IMR-90 (cell line): ENCODE results near the gene PTPRN2. TPM values are rescaled to one million over a fixed set of nuclear protein-coding genes. Genes with fewer than 3 reads are reported as not detected.

Experiments
- ATAC-seq: fragments of 200-7000 bp; cut with Tn5 transposase; 2 replicates; pipeline ENCODE4 v1.9.1; 2020; ENCODE audit warnings: low read depth, mild to moderate bottlenecking, moderate library complexity
- BruUV-seq: library from RNA; stranded (reverse); fragments of 400-500 nt; replicated peaks from 2 replicates; lab custom pipeline; 2021; lab: Mats Ljungman, UMichigan
- CTCF ChIA-PET: fragments of 300-600 bp; formaldehyde crosslinking; extraction: SDS; loops from one replicate; lab custom pipeline; 2021; ENCODE audit warnings: antibody characterized with exemption; lab: Yijun Ruan, JAX
- POLR2A ChIA-PET: fragments of 300-600 bp; sonication (Branson Sonifier 250); formaldehyde crosslinking; loops from one replicate; lab custom pipeline; 2022; ENCODE audit warnings: antibody characterized with exemption; ENCODE audit not compliant: unreplicated experiment; lab: Charles Lee
- DNase-seq: peaks from one replicate; pipeline ENCODE4 v3.0.0; 2013
- H2AFZ ChIP-seq: replicated peaks from 2 replicates; pipeline ENCODE3; 2013; ENCODE audit warnings: low read length, mild to moderate bottlenecking; ENCODE audit not compliant: poor library complexity
- H2AK5ac ChIP-seq: 2 replicates; pipeline ENCODE4 v1.6.1; 2013; ENCODE audit warnings: low read depth, low read length, inconsistent platforms
- H2AK9ac ChIP-seq: replicated peaks from 2 replicates; pipeline ENCODE3; 2013; ENCODE audit warnings: mild to moderate bottlenecking, low read depth, low read length, moderate library complexity; ENCODE audit not compliant: poor library complexity
- H2BK120ac ChIP-seq: 2 replicates; pipeline ENCODE4 v1.6.1; 2013; ENCODE audit warnings: low read depth, low read length, inconsistent platforms
- H2BK15ac ChIP-seq: 3 replicates; pipeline ENCODE4 v1.6.1; 2013; ENCODE audit warnings: low read depth, low read length, inconsistent platforms
- H2BK20ac ChIP-seq: 2 replicates; pipeline ENCODE4 v1.6.1; 2013; ENCODE audit warnings: low read depth, mild to moderate bottlenecking, inconsistent platforms, low read length, moderate library complexity
- H2BK5ac ChIP-seq: 2 replicates; pipeline ENCODE4 v1.6.1; 2013; ENCODE audit warnings: mild to moderate bottlenecking, low read depth, low read length, inconsistent platforms; ENCODE audit not compliant: poor library complexity, severe bottlenecking
- H3K14ac ChIP-seq: replicated peaks from 2 replicates; pipeline ENCODE4 v1.6.1; 2013; ENCODE audit warnings: low read depth, low read length, inconsistent platforms
- H3K18ac ChIP-seq: 2 replicates; pipeline ENCODE4 v1.6.1; 2013; ENCODE audit warnings: low read depth, low read length, control low read depth
- H3K23ac ChIP-seq: 2 replicates; pipeline ENCODE4 v1.6.1; 2013; ENCODE audit warnings: low read depth, low read length, inconsistent platforms
- H3K27ac ChIP-seq: 2 replicates; pipeline ENCODE4 v1.5.1; 2013; ENCODE audit warnings: mild to moderate bottlenecking, control low read depth, low read length; ENCODE audit not compliant: insufficient read depth
- H3K27me3 ChIP-seq: 2 replicates; pipeline ENCODE4 v1.6.1; 2013; ENCODE audit warnings: low read length; ENCODE audit not compliant: control insufficient read depth, insufficient read depth
- H3K36me3 ChIP-seq: 2 replicates; pipeline ENCODE4 v1.6.1; 2013; ENCODE audit warnings: low read length, mixed read lengths; ENCODE audit not compliant: control insufficient read depth, insufficient read depth
- H3K4ac ChIP-seq: 2 replicates; pipeline ENCODE4 v1.6.1; 2013; ENCODE audit warnings: low read depth, low read length, inconsistent platforms
- H3K4me1 ChIP-seq: 2 replicates; pipeline ENCODE4 v1.6.1; 2013; ENCODE audit warnings: low read length, mixed read lengths; ENCODE audit not compliant: control insufficient read depth, insufficient read depth
- H3K4me2 ChIP-seq: 2 replicates; pipeline ENCODE4 v1.6.1; 2013; ENCODE audit warnings: low read depth, mild to moderate bottlenecking, control low read depth, low read length, moderate library complexity
- H3K4me3 ChIP-seq: 2 replicates; pipeline ENCODE4 v1.5.1; 2013; ENCODE audit warnings: low read depth, mild to moderate bottlenecking, control low read depth, low read length, moderate library complexity; ENCODE audit not compliant: insufficient read depth
- H3K56ac ChIP-seq: 2 replicates; pipeline ENCODE4 v1.6.1; 2013; ENCODE audit warnings: low read length, inconsistent platforms; ENCODE audit not compliant: insufficient read depth; ENCODE audit errors: extremely low read depth
- H3K79me1 ChIP-seq, 2 experiments: 2 replicates each; pipeline ENCODE4 v1.6.1; 2013; ENCODE audit warnings: low read length in 2 of 2, inconsistent platforms in 1 of 2, low read depth in 1 of 2
- H3K9ac ChIP-seq: 2 replicates; pipeline ENCODE4 v1.6.1; 2013; ENCODE audit warnings: low read depth, low read length, control low read depth
- H3K9me1 ChIP-seq: 2 replicates; pipeline ENCODE4 v1.6.1; 2013; ENCODE audit warnings: low read length, inconsistent platforms; ENCODE audit not compliant: insufficient read depth
- H3K9me3 ChIP-seq: 2 replicates; pipeline ENCODE4 v1.6.1; 2013; ENCODE audit warnings: low read length; ENCODE audit not compliant: control insufficient read depth, insufficient read depth
- H4K20me1 ChIP-seq: 2 replicates; pipeline ENCODE4 v1.6.1; 2013; ENCODE audit warnings: low read length, inconsistent platforms; ENCODE audit not compliant: insufficient read depth
- H4K5ac ChIP-seq: 2 replicates; pipeline ENCODE4 v1.6.1; 2013; ENCODE audit warnings: mild to moderate bottlenecking, low read depth, low read length, control low read depth
- H4K8ac ChIP-seq, 2 experiments: 2 replicates each; pipeline ENCODE4 v1.6.1; 2013; ENCODE audit warnings: low read depth in 2 of 2, low read length in 2 of 2, control low read depth in 1 of 2, inconsistent platforms in 1 of 2
- H4K91ac ChIP-seq: 2 replicates; pipeline ENCODE4 v1.6.1; 2013; ENCODE audit warnings: low read depth, low read length, inconsistent platforms; ENCODE audit not compliant: insufficient read depth
- BHLHE40 ChIP-seq: fragments of 150-350 bp; IDR thresholded peaks from 2 replicates; pipeline ENCODE4 v1.6.1; 2016; ENCODE audit warnings: mild to moderate bottlenecking, low read depth, low read length
- CEBPB ChIP-seq: IDR thresholded peaks from 2 replicates; pipeline ENCODE4 v1.6.1; 2012; ENCODE audit warnings: low read depth, low read length, improper control_type of control experiment
- ELK1 ChIP-seq: fragments of 150-350 bp; IDR thresholded peaks from 2 replicates; pipeline ENCODE4 v1.6.1; 2016; ENCODE audit warnings: low read depth, mild to moderate bottlenecking, low read length, moderate library complexity, borderline replicate concordance
- MAFK ChIP-seq: IDR thresholded peaks from 2 replicates; pipeline ENCODE4 v1.6.1; 2012; ENCODE audit warnings: low read depth, low read length, improper control_type of control experiment
- POLR2A ChIP-seq: IDR thresholded peaks from 2 replicates; pipeline ENCODE4 v1.6.1; 2012; ENCODE audit warnings: mild to moderate bottlenecking, low read depth, low read length
- RCOR1 ChIP-seq: IDR thresholded peaks from 2 replicates; pipeline ENCODE4 v1.6.1; 2012; ENCODE audit warnings: mild to moderate bottlenecking, low read length, improper control_type of control experiment; ENCODE audit not compliant: insufficient replicate concordance
- WGBS, 2 experiments: methylation state at CpG; one replicate each; pipeline versions ENCODE4 v1.1.5 to v1.1.7; 2013; ENCODE audit warnings: missing lambda C conversion rate in 2 of 2; ENCODE audit not compliant: insufficient read length in 1 of 2; ENCODE audit errors: extremely low coverage in 2 of 2; 5-methylcytosine and 5-hydroxymethylcytosine counted together
- dilution Hi-C: fragments of 300-500 bp; cut with HindIII; formaldehyde crosslinking; loops from one replicate; pipeline ENCODE4 v1.14.3; 2018; ENCODE audit warnings: low sequenced_read_pairs; ENCODE audit not compliant: unreplicated experiment
- in situ Hi-C: fragments of 300-500 bp; cut with MboI; formaldehyde crosslinking; loops from 3 replicates; pipeline ENCODE4 v1.14.3; 2019; ENCODE audit warnings: low sequenced_read_pairs, inconsistent platforms, mixed read lengths
- intact Hi-C: fragments of 100-400 bp; cut with micrococcal nuclease; formaldehyde crosslinking; loops from 2 replicates; pipeline ENCODE4 v1.10.0; 2022
- polyA plus RNA-seq, 3 experiments: library from polyadenylated mRNA; depleted of rRNA; stranded (reverse); fragments of >200 nt; gene quantifications; 2 replicates each; pipeline ENCODE4 v1.2.3, GENCODE V29; 2012; ENCODE audit warnings: low replicate concordance in 1 of 3
- total RNA-seq: library from RNA; depleted of rRNA; stranded (reverse); fragments of >200 nt; gene quantifications from 2 replicates; pipeline ENCODE4 v1.2.3, GENCODE V29; 2012

The PTPRN2 gene
- total and polyA plus RNA-seq, 2 of the 4 experiments (the other 2 are of a cell fraction) = 0.03 TPM; not detected in 1

- Histone ChIP-seq H3K4ac (no peak overlapping the region), H4K5ac (no peak overlapping the region), H2BK20ac (no peak overlapping the region), H3K14ac (no peak overlapping the region), H2BK15ac (no peak overlapping the region), H3K18ac (no peak overlapping the region), H3K9ac (no peak overlapping the region), H3K4me1 (no peaks in the 10 kb centered on the region), H3K4me3 (no peak overlapping the region), H2AFZ (no peak overlapping the region), H3K27ac (no peak overlapping the region), H4K20me1 (no peaks in the 10 kb centered on the region), H3K9me3 (peaks cover 44% of the 10 kb centered on the region), H3K9me1 (no peaks in the 10 kb centered on the region), H2AK9ac (no peak overlapping the region), H3K4me2 (no peak overlapping the region), H2BK5ac (no peak overlapping the region), H2AK5ac (no peak overlapping the region), H2BK120ac (no peak overlapping the region), H3K79me1 (no peaks in the 10 kb centered on the region), H4K8ac (no peak overlapping the region), H3K36me3 (no peaks in the 10 kb centered on the region), H4K91ac (no peak overlapping the region), H3K27me3 (no peaks in the 10 kb centered on the region), H3K56ac (no peak overlapping the region), H3K23ac (no peak overlapping the region)
- ChIA-PET POLR2A (no interaction called here), CTCF (interaction anchor here (1.0 kb wide), 1 partner anchor 854 kb away, joined by 3 read pairs; no protein-coding TSS in a partner anchor)
- in situ Hi-C loops = no loop called here
- dilution Hi-C loops = no loop called here
- DNase-seq = no peak
- no TSS peak for BruUV-seq
- intact Hi-C loops = no loop called here
- TF ChIP-seq RCOR1 = no peak
- TF ChIP-seq CEBPB = no peak
- no peak for TF ChIP-seq BHLHE40
- TF ChIP-seq MAFK = no peak
- no peak for TF ChIP-seq POLR2A
- no peak for TF ChIP-seq ELK1
- ATAC-seq = no peak
- WGBS, 2 experiments = 6% methylated on average over 3 of the region's 9 CpGs; no CpG with 5 or more reads in 1 of the 2 experiments
These were observed 577.7 kb downstream of the PTPRN2 start for GRCh38 chr7:158009886-158010285.
